ENCODE results near the gene GPR137B. TPM values are rescaled to one million over a fixed set of nuclear protein-coding genes. Genes with fewer than 3 reads are reported as not detected.

Gene GPR137B
- total RNA-seq, 2 donors from 2014 or later: 3.8 to 9.5 TPM

Other genes with a start within 250 kb of the GPR137B start
- gene NID1, start 77.4 kb upstream of the GPR137B start, total RNA-seq: 10 to 100 TPM; 12.1 to 24.6 TPM
- gene ERO1B, start 139.4 kb downstream of the GPR137B start, total RNA-seq: 1 to 10 TPM; 2.2 to 3.8 TPM